GM21381 (cell line): ENCODE results near the gene LSM3.
"Not testable (repeated sequence)": the region's sequence is repeated elsewhere in the genome, so short reads cannot be mapped to it uniquely, and the experiment has no call there.

Experiments used
- ATAC-seq: cut with Tn5 transposase; IDR thresholded peaks from one replicate; pipeline ENCODE4 v1.9.1; 2021; ENCODE audit warnings: mild to moderate bottlenecking, moderate library complexity; ENCODE audit not compliant: unreplicated experiment

LSM3 gene

DNA sequence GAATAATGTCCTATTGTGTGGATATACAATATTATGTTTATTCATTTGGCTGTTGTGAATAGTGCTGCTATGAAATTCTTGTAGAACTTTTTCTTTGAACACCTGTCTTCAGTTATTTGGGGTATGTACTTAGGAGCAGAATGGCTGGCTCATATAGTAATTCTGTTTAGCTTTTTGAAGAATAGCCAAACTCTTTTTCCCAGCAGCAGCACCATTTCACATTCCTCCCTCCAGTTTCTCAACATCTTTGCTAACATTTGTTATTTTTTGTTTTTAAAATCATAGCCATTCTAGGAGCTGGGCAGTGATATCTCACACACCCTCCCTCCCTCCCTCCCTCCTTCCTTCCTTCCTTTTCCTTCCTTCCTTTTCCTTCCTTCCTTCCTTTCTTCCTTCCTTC, 39.7 kb downstream of the LSM3 start:
- ATAC-seq: no peak

DNA sequence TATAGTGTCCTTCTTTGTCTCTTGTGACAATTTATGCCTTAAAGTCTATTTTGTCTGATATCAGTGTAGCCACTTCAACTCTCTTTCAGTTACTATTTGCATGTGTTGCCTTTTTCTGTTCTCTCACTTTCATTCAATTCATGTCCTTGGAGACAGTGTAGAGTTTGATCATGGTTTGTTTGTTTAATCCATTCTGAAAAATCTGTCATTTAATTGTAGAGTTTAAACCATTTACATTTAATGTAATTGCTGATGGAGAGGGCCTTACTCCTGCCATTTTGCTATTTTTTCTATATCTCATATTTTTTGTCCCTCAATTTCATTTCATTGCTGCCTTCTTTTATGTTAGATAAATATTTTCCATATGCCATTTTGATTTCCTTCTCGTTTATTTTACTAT, 42.3 kb downstream of the LSM3 start:
- no peak for ATAC-seq

- no peak for ATAC-seq
Measured at GRCh38 chr3:14221902-14222301, 43.3 kb downstream of the LSM3 start.

DNA sequence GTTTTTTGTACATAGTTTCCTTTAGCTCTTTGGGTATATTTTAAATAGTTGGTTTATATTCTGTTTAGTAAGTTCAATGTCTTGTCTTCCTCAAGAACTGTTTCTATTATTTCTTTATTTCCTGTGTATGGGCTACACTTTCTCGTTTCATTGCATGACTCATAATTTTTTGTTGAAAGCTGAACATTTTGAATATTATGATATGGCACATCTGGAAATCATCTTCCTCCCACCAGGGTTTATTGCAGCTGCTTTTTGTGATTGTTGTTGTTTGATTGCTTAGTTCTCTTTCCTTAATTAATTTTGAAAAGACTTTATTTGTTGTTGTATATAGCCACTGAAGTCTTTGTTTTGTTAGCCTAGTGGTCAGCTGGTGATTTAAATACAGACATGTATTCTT, 43.8 kb downstream of the LSM3 start:
- ATAC-seq: no peak

DNA sequence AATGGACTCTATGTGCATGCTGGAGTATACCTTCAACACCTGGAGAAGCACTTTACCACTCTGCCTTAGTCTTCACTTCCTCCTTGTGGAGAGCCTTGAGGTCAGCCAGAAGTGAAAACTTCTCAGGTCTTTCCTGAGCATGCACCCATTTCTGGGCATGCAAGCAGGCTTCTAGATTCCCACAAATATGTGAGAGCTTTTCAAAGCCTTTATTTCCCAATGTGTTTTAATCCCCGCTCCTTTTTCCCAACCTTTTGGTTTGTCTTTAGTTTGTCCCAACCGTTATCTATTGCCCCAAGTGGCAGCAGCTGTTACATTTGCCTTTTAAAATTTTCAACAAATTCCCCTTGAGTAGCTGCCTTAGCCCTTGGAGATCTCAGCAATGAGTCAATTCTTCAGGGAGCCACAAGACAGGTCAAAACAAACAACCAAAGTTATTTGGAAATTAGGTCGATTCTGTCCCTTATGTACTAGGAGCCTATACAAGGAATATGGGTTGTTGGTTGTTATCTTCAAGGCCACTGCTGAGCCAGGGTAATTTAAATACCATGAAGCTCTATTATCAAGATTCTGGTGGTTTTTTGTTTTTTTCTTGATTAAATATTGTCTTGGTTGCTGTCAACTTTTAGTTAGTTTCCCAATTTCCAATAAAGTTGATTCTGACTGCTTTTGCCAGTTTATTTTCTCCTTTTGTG, 44.4 kb downstream of the LSM3 start:
- ATAC-seq: no peak

GRCh38 chr3:14223595-14223994, 45.0 kb downstream of the LSM3 start:
- ATAC-seq: no peak

DNA sequence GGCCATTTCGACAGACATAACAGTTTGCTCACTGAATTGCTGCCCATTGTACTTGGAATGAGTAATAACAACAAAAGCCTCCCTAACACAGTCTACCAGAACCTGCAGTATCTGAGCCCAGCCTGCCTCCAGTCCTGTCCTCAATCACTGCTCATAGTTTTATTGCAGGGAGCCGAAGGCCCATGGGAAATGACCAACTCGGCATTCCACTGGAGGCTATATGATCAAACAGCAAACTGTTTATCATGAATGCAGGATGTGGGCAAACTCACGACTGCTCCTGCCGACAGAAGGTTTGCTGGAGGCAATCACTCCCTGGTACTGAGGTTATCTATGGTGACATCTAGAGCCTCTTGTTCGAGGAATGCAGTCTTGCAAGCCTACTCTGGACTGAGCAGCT, 46.3 kb downstream of the LSM3 start:
- no peak for ATAC-seq

GRCh38 chr3:14225421-14225820, 46.8 kb downstream of the LSM3 start:
- ATAC-seq: no peak

GRCh38 chr3:14226351-14226750, 47.7 kb downstream of the LSM3 start:
- ATAC-seq: not testable (repeated sequence)

- no peak for ATAC-seq
Measured at GRCh38 chr3:14227856-14228255, 49.2 kb downstream of the LSM3 start.

DNA sequence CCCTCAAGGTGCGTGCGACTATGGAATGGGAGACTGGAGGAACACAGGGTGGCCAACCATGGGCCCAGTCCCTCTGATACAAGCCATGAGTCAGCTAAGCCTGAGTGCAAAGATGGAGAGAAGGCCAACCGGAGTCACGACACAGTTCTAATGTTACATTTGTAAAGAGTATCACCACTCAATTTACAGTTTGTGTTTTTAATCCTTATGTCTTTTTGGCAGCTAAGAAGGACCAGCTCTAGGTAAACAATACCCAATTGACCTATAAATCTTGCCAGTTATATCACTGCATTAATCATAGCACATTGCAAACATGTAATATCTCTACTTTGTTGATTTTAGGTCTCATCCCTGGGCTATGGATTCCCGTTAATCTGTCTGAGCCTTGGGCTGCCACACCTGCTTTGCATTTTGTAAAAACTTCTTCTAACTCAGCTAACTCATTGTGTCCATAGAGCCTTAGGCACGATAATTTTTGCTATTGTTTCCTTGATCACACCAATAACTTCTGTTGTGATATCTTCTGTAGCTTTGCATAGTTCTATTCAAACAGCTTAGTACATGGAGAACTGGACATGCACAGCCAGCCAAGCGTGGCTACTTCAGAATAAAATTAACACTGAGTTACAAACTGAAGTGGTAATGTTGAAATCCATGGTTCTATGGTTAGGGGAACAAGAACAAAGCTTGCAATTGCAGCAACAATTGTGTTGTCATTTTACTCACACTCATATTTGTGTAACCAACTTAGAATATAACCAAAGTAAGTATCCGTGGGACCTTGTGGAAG, 50.3 kb downstream of the LSM3 start:
- no peak for ATAC-seq

- not testable (repeated sequence) for ATAC-seq
Measured at GRCh38 chr3:14229695-14230094, 51.1 kb downstream of the LSM3 start.

DNA sequence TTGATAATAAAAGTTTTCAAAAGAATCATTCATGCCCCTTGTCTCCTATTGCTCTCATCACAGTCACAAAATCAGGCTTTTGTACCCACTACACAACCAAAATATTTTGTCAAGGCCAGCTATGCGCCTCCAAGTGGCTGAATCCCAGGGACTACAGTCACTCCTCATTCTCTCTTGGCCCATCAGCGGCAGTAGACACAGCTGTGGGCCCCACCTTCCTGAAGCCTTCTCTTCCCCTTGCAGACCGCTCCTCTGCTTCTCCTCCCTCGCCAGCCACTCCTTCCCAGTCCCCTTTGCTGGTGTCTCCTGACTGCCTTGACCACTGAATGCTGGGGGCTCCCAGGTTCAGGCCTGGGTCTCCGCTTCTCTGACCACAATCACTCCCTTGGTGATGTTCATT, 52.1 kb downstream of the LSM3 start:
- ATAC-seq: no peak

GRCh38 chr3:14231145-14231990, 52.8 kb downstream of the LSM3 start:
- ATAC-seq: no peak

DNA sequence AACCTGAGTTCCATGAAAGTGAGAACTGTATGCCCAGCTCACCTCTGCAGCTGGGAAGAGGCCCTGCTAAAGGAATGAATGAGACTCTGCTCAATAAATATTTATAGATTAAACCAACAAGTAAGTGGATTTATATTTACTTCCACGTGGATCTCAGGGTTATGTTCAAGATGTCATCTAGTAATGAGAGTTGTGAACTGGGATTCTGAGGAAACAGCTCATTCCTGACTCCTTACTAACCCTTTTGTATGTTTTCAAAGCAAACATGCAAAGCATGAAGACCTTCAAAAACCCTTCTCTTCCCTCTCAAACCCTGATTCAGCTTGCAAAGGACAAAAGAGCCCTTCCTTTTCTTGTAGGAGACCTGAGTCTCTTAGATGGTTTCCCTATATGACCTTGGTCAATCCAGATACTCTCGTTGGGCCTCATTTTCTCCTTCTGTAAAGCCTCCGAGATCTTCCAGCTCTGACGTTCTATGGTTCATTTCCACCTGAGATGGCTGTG, 53.4 kb downstream of the LSM3 start:
- ATAC-seq: no peak

- ATAC-seq: no peak
Measured at GRCh38 chr3:14234251-14235002, 55.8 kb downstream of the LSM3 start.

DNA sequence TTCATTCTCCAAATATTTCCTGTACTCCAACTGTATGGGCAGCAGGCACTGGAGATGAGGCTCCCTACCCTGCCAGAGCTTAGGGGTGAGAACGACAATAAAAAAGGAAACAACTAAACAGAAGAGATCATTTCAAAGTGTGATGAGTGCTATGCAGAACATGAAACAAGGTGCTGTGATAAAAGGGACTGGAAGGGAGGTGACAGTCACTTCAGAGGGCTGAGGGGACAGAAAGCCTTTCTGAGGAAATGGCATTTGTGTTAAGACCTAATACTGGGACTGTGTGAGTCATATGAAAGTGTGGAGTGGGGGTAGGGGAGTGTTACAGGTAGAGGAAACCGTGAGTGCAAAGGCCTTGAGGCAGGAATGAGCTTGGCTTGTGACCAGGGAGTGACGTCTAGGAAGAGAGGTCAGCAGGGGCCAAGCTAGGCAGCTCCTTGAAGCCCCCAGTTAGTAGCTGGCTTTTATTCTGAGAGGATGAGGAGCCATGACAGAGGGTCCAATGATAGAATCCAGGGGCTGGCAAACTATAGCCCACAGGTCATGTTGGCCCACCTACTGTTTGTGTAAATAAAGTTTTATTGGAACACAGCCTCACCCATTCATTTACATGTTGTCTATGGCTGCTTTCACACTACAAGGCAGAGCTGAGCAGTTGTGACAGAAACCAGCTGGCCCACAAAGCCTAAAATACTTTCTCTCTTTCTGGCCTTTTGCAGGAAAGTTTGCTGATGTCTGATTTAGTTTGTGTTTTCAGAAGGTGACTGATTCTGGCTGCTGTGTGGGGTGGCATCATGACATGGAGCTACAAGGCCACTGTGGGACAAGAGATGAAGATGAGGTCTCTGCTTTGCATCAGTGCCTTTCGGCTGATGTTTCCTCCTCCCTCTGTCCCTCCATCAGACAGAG, 56.6 kb downstream of the LSM3 start:
- no peak for ATAC-seq

- ATAC-seq: no peak
Measured at GRCh38 chr3:14235912-14236295, 57.3 kb downstream of the LSM3 start.

GRCh38 chr3:14236902-14237301, 58.3 kb downstream of the LSM3 start:
- ATAC-seq: no peak

GRCh38 chr3:14237457-14237856, 58.8 kb downstream of the LSM3 start:
- no peak for ATAC-seq
